Neural cell (in vitro differentiated cells): ENCODE data around the gene F2R. TPM values are rescaled to one million over a fixed set of nuclear protein-coding genes. Genes with fewer than 3 reads are reported as not detected.
A peak's percentile ranks its signal among the peaks of the same experiment; 100 is the strongest.

Experiments used
- H2AFZ ChIP-seq: fragments of 200-600, 300-800 bp; sonication (generic), shearing (Covaris generic); 2 replicates; pipeline ENCODE4 v1.6.0; 2014; ENCODE audit warnings: low read depth, mild to moderate bottlenecking, antibody characterized with exemption, low read length, moderate library complexity
- H3F3A ChIP-seq: fragments of 200-600 bp; shearing (Covaris generic); 2 replicates; pipeline ENCODE4 v1.6.1; 2016; ENCODE audit warnings: mild to moderate bottlenecking, moderate library complexity, mixed read lengths, antibody characterized with exemption, low read length; ENCODE audit not compliant: insufficient read depth, poor library complexity, severe bottlenecking
- H3K27ac ChIP-seq: fragments of 200-600, 300-800 bp; sonication (generic), shearing (Covaris generic); 2 replicates; pipeline ENCODE4 v1.5.1; 2014; ENCODE audit warnings: mild to moderate bottlenecking, low read length, moderate library complexity
- H3K27me3 ChIP-seq: fragments of 300-800, 200-600 bp; sonication (generic), shearing (Covaris generic); 2 replicates; pipeline ENCODE4 v1.6.0; 2014; ENCODE audit warnings: mild to moderate bottlenecking, low read depth, low read length, moderate library complexity; ENCODE audit not compliant: insufficient read depth
- H3K36me3 ChIP-seq: fragments of 300-800, 200-600 bp; sonication (generic), shearing (Covaris generic); 2 replicates; pipeline ENCODE4 v1.5.1; 2014; ENCODE audit warnings: mild to moderate bottlenecking, antibody characterized with exemption, low read length, moderate library complexity; ENCODE audit not compliant: insufficient read depth
- H3K4me2 ChIP-seq: fragments of 300-800, 200-600 bp; sonication (generic), shearing (Covaris generic); 2 replicates; pipeline ENCODE4 v1.6.0; 2014; ENCODE audit warnings: mild to moderate bottlenecking, low read length
- H3K4me3 ChIP-seq: fragments of 300-800, 200-600 bp; sonication (generic), shearing (Covaris generic); 2 replicates; pipeline ENCODE4 v1.5.1; 2014; ENCODE audit warnings: mild to moderate bottlenecking, low read length, moderate library complexity
- H3K79me2 ChIP-seq: fragments of 200-600 bp; shearing (Covaris generic); replicated peaks from 2 replicates; pipeline ENCODE4 v1.6.0; 2014; ENCODE audit warnings: mild to moderate bottlenecking, low read length, moderate library complexity; ENCODE audit not compliant: insufficient read depth
- H3K9ac ChIP-seq: fragments of 300-800, 200-600 bp; sonication (generic), shearing (Covaris generic); 2 replicates; pipeline ENCODE4 v1.6.1; 2016; ENCODE audit warnings: mild to moderate bottlenecking, low read length, mixed read lengths
- H3K9me2 ChIP-seq: fragments of 200-600 bp; shearing (Covaris generic); 2 replicates; pipeline ENCODE4 v1.6.1; 2016; ENCODE audit warnings: mild to moderate bottlenecking, low read length, mixed read lengths; ENCODE audit not compliant: insufficient read depth
- H3K9me3 ChIP-seq: fragments of 200-600, 300-800 bp; sonication (generic), shearing (Covaris generic); 2 replicates; pipeline ENCODE4 v1.6.1; 2016; ENCODE audit warnings: mild to moderate bottlenecking, mixed run types, low read length, moderate library complexity, mixed read lengths
- H4K20me1 ChIP-seq: fragments of 200-600 bp; shearing (Covaris generic); 2 replicates; pipeline ENCODE4 v1.6.1; 2016; ENCODE audit warnings: mild to moderate bottlenecking, mixed run types; ENCODE audit not compliant: insufficient read depth
- CTCF ChIP-seq: fragments of 450-650 bp; IDR thresholded peaks from 2 replicates; pipeline ENCODE4 v1.5.1; 2014; ENCODE audit warnings: antibody characterized with exemption, mild to moderate bottlenecking, moderate library complexity; ENCODE audit not compliant: poor library complexity, severe bottlenecking
- EP300 ChIP-seq: fragments of 450-650 bp; conservative IDR thresholded peaks from 2 replicates; pipeline ENCODE4 v1.6.1; 2014; ENCODE audit warnings: antibody characterized with exemption, mild to moderate bottlenecking, moderate library complexity; ENCODE audit not compliant: poor library complexity, severe bottlenecking
- EZH2 ChIP-seq: fragments of 200-600, 300-800 bp; shearing (Covaris generic), sonication (generic); IDR thresholded peaks from 2 replicates; pipeline ENCODE4 v1.6.1; 2014; ENCODE audit warnings: antibody characterized with exemption, low read length, borderline replicate concordance, mild to moderate bottlenecking; ENCODE audit not compliant: insufficient read depth, poor library complexity, severe bottlenecking
- MXI1 ChIP-seq: fragments of 450-650 bp; conservative IDR thresholded peaks from 2 replicates; pipeline ENCODE4 v1.6.1; 2014; ENCODE audit warnings: antibody characterized with exemption, mild to moderate bottlenecking; ENCODE audit not compliant: poor library complexity, severe bottlenecking
- POLR2AphosphoS5 ChIP-seq: IDR thresholded peaks from 2 replicates; pipeline ENCODE4 v1.6.1; 2012
- RAD21 ChIP-seq: fragments of 450-650 bp; conservative IDR thresholded peaks from 2 replicates; pipeline ENCODE4 v1.6.1; 2014; ENCODE audit warnings: antibody characterized with exemption, mild to moderate bottlenecking, moderate library complexity
- REST ChIP-seq: IDR thresholded peaks from 2 replicates; pipeline ENCODE4 v1.6.1; 2012; ENCODE audit warnings: borderline replicate concordance
- SMC3 ChIP-seq: fragments of 450-650 bp; conservative IDR thresholded peaks from 2 replicates; pipeline ENCODE4 v1.6.1; 2014; ENCODE audit warnings: antibody characterized with exemption, mild to moderate bottlenecking, moderate library complexity; ENCODE audit not compliant: poor library complexity
- TAF1 ChIP-seq: IDR thresholded peaks from 2 replicates; pipeline ENCODE4 v1.6.1; 2012; ENCODE audit warnings: low read depth
- polyA plus RNA-seq: library from polyadenylated mRNA; depleted of rRNA; stranded (reverse); fragments of >200 nt; gene quantifications from 2 replicates; pipeline ENCODE4 v1.2.3, GENCODE V29; 2014

F2R gene
- polyA plus RNA-seq, 1 donor from 2014 or later: 35.9 TPM

- Histone ChIP-seq H3K79me2 (peaks cover 35% of the 10 kb centered on the region), H3K9ac (peak overlapping the region; percentile 87), H4K20me1 (no peaks in the 10 kb centered on the region)
These were observed 681 bp downstream of the F2R start for GRCh38 chr5:76716456-76717157.

More at GRCh38 chr5:76716456-76717157, 681 bp downstream of the F2R start:
- H3K36me3 ChIP-seq: no peaks in the 10 kb centered on the region
- H3K27me3 ChIP-seq: peaks cover 18% of the 10 kb centered on the region
- peak overlapping the region; percentile 47 for H3K27ac ChIP-seq
- peak overlapping the region; percentile 99 for H3K4me3 ChIP-seq
- TF ChIP-seq CTCF: no peak
- no peak for TF ChIP-seq EZH2
- TF ChIP-seq REST: no peak
- TF ChIP-seq POLR2AphosphoS5: no peak
- TF ChIP-seq RAD21: no peak
- TF ChIP-seq EP300: no peak
- TF ChIP-seq TAF1: no peak
- no peak for TF ChIP-seq SMC3
- TF ChIP-seq MXI1: no peak
- H2AFZ ChIP-seq: peak overlapping the region; percentile 88
- no peaks in the 10 kb centered on the region for H3K9me3 ChIP-seq
- H3K4me2 ChIP-seq: peak overlapping the region; percentile 81
- H3F3A ChIP-seq: no peaks in the 10 kb centered on the region
- no peaks in the 10 kb centered on the region for H3K9me2 ChIP-seq
